ENCODE measurements around the gene SGTA. TPM values are rescaled to one million over a fixed set of nuclear protein-coding genes. Genes with fewer than 3 reads are reported as not detected.

Gene SGTA
- polyA plus RNA-seq, 3 donors: 21.6 to 35.4 (median 22.0) TPM

- Mint-ChIP-seq H3K36me3 (peaks cover 5 to 18% of the 10 kb centered on the region in 2 donors), H3K27ac (peak overlapping the region in 1 of 7 donors; percentile 26)
- H3K27ac ChIP-seq (ENCODE audit: low read depth in 1 of 2, low read length in 2 of 2): no peak overlapping the region
Measured at GRCh38 chr19:2728783-2729387, 54.2 kb downstream of the SGTA start.

GRCh38 chr19:2727640-2727944 is 55.5 kb downstream of the SGTA start:
- WGBS (ENCODE audit: insufficient coverage): 75% methylated on average over 12 of the region's 16 CpGs
- Histone ChIP-seq H3K4me3 (replicated peaks in 1 of 3; ENCODE audit: low read depth in 2 of 3, low read length in 3 of 3) (no peak overlapping the region), H3K4me1 (ENCODE audit: control insufficient read depth in 1 of 2, insufficient read depth in 2 of 2, low read length in 2 of 2) (peaks cover 0 to 5% of the 10 kb centered on the region in 2 donors), H2AFZ (ENCODE audit: insufficient read depth, low read depth, low read length, poor library complexity, severe bottlenecking) (no peak overlapping the region), H3K36me3 (replicated peaks in 1 of 2; ENCODE audit: control insufficient read depth in 1 of 2, insufficient read depth in 2 of 2, low read length in 2 of 2) (peaks cover 0 to 9% of the 10 kb centered on the region in 2 donors), H3K9ac (ENCODE audit: insufficient read depth, low read length, poor library complexity, severe bottlenecking) (no peak overlapping the region), H4K20me1 (ENCODE audit: insufficient read depth, low read length) (no peaks in the 10 kb centered on the region), H3K27ac (ENCODE audit: low read depth in 1 of 2, low read length in 2 of 2) (no peak overlapping the region), H3K9me3 (replicated peaks in 1 of 2; ENCODE audit: control insufficient read depth in 1 of 2, insufficient read depth in 1 of 2, low read length in 2 of 2) (no peaks in the 10 kb centered on the region), H3K27me3 (ENCODE audit: control insufficient read depth in 2 of 2, insufficient read depth in 2 of 2, low read length in 2 of 2) (peaks cover 0 to 17% of the 10 kb centered on the region in 2 donors), H3K4me2 (replicated peaks; ENCODE audit: extremely low read depth, low read length, poor library complexity, severe bottlenecking) (no peak overlapping the region), H3K79me2 (ENCODE audit: insufficient read depth, low read length) (no peaks in the 10 kb centered on the region)
- no peak overlapping the region for H3K27ac Mint-ChIP-seq
- TF ChIP-seq CTCF (IDR thresholded peaks at IDR 0.05): no peak
- H3K27me3 Mint-ChIP-seq (ENCODE audit: low read depth in 3 of 3): peaks cover 23 to 44% (median 40%) of the 10 kb centered on the region in 3 donors
- no peaks in the 10 kb centered on the region for H3K4me1 Mint-ChIP-seq
- H3K9me3 Mint-ChIP-seq: peaks cover 0 to 4% (median 0%) of the 10 kb centered on the region in 7 donors
- no peak overlapping the region for H3K4me3 Mint-ChIP-seq
- intact Hi-C loops (cut with micrococcal nuclease): no loop called here
- DNase-seq: no peak
- H3K36me3 Mint-ChIP-seq: peaks cover 0 to 7% of the 10 kb centered on the region in 2 donors

More at GRCh38 chr19:2728783-2729387, 54.2 kb downstream of the SGTA start:
- H3K4me3 Mint-ChIP-seq: no peak overlapping the region
- Histone ChIP-seq H3K4me1 (ENCODE audit: control insufficient read depth in 1 of 2, insufficient read depth in 2 of 2, low read length in 2 of 2) (no peaks in the 10 kb centered on the region), H3K9me3 (replicated peaks in 1 of 2; ENCODE audit: control insufficient read depth in 1 of 2, insufficient read depth in 1 of 2, low read length in 2 of 2) (no peaks in the 10 kb centered on the region), H3K4me2 (replicated peaks; ENCODE audit: extremely low read depth, low read length, poor library complexity, severe bottlenecking) (no peak overlapping the region), H3K79me2 (ENCODE audit: insufficient read depth, low read length) (no peaks in the 10 kb centered on the region), H2AFZ (ENCODE audit: insufficient read depth, low read depth, low read length, poor library complexity, severe bottlenecking) (no peak overlapping the region), H3K36me3 (replicated peaks in 1 of 2; ENCODE audit: control insufficient read depth in 1 of 2, insufficient read depth in 2 of 2, low read length in 2 of 2) (peaks cover under 1 to 22% of the 10 kb centered on the region in 2 donors), H3K4me3 (replicated peaks in 1 of 3; ENCODE audit: low read depth in 2 of 3, low read length in 3 of 3) (no peak overlapping the region), H3K27me3 (ENCODE audit: control insufficient read depth in 2 of 2, insufficient read depth in 2 of 2, low read length in 2 of 2) (peaks cover 0 to 15% of the 10 kb centered on the region in 2 donors), H4K20me1 (ENCODE audit: insufficient read depth, low read length) (no peaks in the 10 kb centered on the region), H3K9ac (ENCODE audit: insufficient read depth, low read length, poor library complexity, severe bottlenecking) (no peak overlapping the region)
- intact Hi-C loops (cut with micrococcal nuclease): no loop called here
- peaks cover 0 to 4% (median 0%) of the 10 kb centered on the region in 7 donors for H3K9me3 Mint-ChIP-seq
- no peaks in the 10 kb centered on the region for H3K4me1 Mint-ChIP-seq
- no peak for TF ChIP-seq CTCF (IDR thresholded peaks at IDR 0.05)
- DNase-seq: no peak
- WGBS (ENCODE audit: insufficient coverage): 80% methylated on average over 13 of the region's 23 CpGs
- H3K27me3 Mint-ChIP-seq (ENCODE audit: low read depth in 3 of 3): peaks cover 22 to 32% (median 32%) of the 10 kb centered on the region in 3 donors
